Ureter (tissue), 1 donor: Measurements from ENCODE around the gene ZDHHC11. TPM values are rescaled to one million over a fixed set of nuclear protein-coding genes. Genes with fewer than 3 reads are reported as not detected.
"Not testable (repeated sequence)": the region's sequence is repeated elsewhere in the genome, so short reads cannot be mapped to it uniquely, and the experiment has no call there.

Experiments used
- DNase-seq: peaks from one replicate; pipeline ENCODE4 v3.0.0-alpha.2; 2020; ENCODE audit warnings: low spot score
- total RNA-seq: library from RNA; stranded (reverse); gene quantifications from one replicate; pipeline ENCODE4 v1.2.4, GENCODE V29; 2023
- donor health status: DM: yes; HTN: yes; CAD: no.

The ZDHHC11 gene
- total RNA-seq, 1 donor from 2014 or later = 39.5 TPM

- DNase-seq = peak; percentile 51
Observed at GRCh38 chr5:775961-776861, 74.6 kb downstream of the ZDHHC11 start.

GRCh38 chr5:775595-775960 lies 75.2 kb downstream of the ZDHHC11 start:
- peak; percentile 47 for DNase-seq

- DNase-seq = peak; percentile 47
Observed at GRCh38 chr5:774854-775505, 75.8 kb downstream of the ZDHHC11 start.

GRCh38 chr5:774304-774703 lies 76.5 kb downstream of the ZDHHC11 start:
- peak; percentile 43 for DNase-seq

- DNase-seq = peak; percentile 48
Observed at GRCh38 chr5:773517-774264, 77.1 kb downstream of the ZDHHC11 start.

GRCh38 chr5:772931-773330 lies 77.9 kb downstream of the ZDHHC11 start:
- DNase-seq = peak; percentile 45

- peak; percentile 41 for DNase-seq
Observed at GRCh38 chr5:772547-772890, 78.3 kb downstream of the ZDHHC11 start.

- DNase-seq = not testable (repeated sequence)
Observed at GRCh38 chr5:771841-772546, 78.8 kb downstream of the ZDHHC11 start.

GRCh38 chr5:771087-771781 lies 79.6 kb downstream of the ZDHHC11 start:
- not testable (repeated sequence) for DNase-seq

- peak; percentile 46 for DNase-seq
Observed at GRCh38 chr5:770585-770984, 80.2 kb downstream of the ZDHHC11 start.

- peak; percentile 44 for DNase-seq
Observed at GRCh38 chr5:769485-770145, 81.2 kb downstream of the ZDHHC11 start.

GRCh38 chr5:766666-767431 lies 83.9 kb downstream of the ZDHHC11 start:
- no peak for DNase-seq

- no peak for DNase-seq
Observed at GRCh38 chr5:765948-766631, 84.7 kb downstream of the ZDHHC11 start.

GRCh38 chr5:763998-764781 lies 86.6 kb downstream of the ZDHHC11 start:
- no peak for DNase-seq

- peak; percentile 43 for DNase-seq
Observed at GRCh38 chr5:763397-763796, 87.4 kb downstream of the ZDHHC11 start.

GRCh38 chr5:762996-763395 lies 87.8 kb downstream of the ZDHHC11 start:
- DNase-seq = not testable (repeated sequence)

GRCh38 chr5:761854-762710 lies 88.7 kb downstream of the ZDHHC11 start:
- DNase-seq = peak; percentile 72
